GM19438 (cell line): ENCODE measurements around the gene RNF213.

Experiments used
- ATAC-seq: cut with Tn5 transposase; IDR thresholded peaks from one replicate; pipeline ENCODE4 v1.9.1; 2021; ENCODE audit warnings: low read depth; ENCODE audit not compliant: unreplicated experiment

The RNF213 gene

DNA sequence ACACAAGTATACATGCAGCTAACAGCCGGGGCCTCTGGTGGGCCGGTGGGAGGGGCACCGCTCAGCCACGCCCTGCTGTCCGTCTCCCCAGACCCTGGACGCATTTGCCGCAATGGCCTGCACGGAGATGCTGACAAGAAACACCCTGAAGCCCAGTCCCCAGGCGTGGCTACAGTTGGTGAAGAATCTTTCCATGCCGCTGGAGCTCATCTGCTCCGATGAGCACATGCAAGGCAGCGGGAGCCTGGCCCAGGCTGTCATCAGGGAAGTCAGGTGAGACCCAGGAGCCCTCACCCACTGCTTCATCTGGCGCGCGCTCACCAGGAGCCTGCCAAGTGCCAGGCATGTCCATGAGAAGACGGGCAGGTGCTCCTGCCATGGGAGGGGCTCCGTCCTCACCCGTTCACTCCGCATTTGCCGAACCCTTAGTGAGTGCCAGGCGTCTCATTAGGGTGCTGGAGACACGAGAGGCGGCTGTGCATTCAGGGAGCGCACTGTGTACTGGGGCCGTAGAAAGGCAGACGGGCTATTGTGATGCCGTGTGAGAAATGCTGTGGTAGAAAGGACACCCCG is 103.0 kb downstream of the RNF213 start:
- no peak for ATAC-seq

DNA sequence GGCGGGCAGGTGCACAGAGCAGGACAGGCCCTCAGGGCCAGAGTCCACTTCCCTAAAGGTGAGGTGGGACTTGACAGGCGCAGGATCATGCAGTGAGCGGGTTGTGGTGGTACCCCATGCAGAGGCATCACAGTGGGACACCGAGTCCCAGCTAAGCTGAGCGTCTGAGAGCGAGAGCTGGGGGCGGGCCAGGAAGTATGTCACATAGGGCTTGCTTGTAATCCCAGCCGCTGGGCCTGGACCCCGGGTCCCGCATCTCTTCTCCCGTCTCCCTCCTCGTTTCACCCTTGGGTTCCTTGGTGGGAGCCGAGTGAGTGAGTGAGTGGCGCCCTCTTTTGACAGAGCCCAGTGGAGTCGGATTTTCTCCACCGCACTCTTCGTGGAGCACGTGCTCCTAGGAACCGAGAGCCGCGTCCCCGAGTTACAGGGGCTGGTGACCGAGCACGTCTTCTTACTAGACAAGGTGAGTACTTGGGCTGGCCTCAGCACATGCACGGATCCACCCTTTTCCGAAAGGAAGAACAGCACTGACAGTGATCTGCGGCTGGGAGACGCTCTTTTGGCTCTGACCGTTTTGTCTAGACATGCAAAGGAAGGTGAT is 103.5 kb downstream of the RNF213 start:
- ATAC-seq, result no peak

DNA sequence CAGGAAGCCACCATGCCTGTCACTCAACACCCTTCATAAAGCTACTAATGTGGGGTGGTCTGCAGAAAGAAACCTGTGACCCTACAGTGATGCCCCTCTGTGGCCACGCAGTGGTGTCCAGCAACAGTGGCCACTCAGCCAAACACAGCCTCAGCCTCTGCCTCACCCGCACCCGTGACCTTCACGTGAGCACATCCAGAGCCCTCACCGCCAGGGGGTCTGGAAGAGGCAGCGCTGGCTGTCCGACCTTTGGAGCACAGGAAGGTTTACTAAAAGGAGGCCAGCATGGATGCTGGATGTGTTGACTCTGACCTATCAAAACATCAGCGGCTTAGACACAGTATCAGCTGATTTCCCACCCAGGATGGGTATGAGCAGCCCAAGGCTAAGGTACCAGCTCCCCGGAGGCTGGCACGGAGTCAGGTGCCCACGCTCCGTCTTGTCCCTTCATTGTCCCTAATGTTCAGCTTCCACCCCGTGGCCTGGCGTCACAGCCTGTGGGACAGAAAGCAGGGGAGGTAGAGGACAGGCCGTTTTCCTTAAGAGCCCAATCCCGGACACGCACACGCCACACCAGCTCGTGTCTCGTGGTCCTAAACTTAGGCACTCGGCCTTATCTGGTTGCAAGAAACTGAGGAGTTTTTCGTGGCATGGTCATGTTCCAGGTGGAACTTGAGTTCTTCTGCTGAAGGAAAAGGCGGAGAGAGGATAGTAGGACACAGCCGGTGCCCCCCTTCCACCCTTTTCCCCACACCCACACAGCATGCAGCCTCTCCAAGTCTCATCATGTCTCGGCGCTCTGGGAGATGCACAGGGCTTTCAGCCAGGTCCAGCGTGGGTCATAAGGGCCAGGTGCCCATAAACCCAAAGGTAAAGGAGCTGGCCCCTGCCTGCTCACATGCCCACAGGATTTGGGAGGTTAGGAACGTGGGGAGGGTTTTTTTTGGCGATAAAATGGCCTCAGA is 104.6 kb downstream of the RNF213 start:
- no peak for ATAC-seq

DNA sequence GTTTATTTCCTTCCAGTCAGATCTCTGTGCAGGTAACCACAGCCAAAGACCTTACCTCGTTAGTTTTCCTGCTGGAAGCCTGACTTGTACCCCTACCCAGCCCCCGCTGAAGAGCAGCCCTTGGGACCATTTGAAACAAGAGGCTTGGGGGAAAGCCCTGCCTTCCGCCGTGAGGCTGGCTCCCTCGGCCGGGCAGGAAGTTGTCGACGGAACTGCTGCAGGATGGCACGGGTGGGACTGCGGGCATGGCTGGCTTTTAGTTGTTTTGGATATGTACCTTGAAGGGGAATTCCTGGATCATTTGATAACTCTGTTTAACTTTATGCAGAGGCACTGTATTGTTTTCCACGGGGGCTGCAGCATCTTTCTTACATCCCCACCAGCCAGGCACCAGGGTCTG is 105.3 kb downstream of the RNF213 start:
- no peak for ATAC-seq

DNA sequence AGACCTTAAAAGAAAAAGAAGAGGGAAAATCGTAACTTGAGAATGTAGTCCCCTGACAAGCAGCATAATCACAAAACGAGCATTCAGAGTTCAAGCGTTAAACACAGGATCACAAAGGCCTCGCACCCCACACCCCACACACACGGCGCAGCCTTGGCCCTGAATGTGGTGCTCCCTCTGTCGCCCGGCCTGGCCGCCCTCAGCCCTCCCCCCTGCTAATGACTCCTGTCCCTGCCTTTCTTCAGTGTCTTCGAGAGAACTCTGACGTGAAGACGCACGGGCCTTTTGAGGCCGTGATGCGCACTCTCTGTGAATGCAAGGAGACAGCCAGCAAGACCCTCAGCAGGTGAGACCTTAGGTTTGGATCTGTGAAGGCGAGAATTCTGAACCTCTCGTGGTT is 106.9 kb downstream of the RNF213 start:
- no peak for ATAC-seq

DNA sequence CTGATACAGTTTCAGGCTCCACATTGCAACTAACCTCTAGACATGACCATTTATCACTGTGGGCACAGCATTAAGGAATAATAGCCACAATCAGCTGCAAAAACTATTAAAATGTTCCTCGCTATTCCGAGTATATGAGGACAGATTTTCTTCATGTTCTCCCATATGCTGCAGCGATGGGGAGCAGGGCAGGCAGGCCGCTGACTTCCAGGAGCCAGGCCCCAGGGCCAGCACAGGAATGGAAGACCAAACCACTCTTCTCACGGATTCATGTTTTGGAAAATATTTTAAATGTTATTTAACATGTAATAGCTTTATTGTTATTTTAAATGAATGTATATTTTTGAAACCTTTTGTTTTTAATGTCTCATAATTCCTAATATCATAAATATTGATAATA is 110.5 kb downstream of the RNF213 start:
- ATAC-seq, result no peak

DNA sequence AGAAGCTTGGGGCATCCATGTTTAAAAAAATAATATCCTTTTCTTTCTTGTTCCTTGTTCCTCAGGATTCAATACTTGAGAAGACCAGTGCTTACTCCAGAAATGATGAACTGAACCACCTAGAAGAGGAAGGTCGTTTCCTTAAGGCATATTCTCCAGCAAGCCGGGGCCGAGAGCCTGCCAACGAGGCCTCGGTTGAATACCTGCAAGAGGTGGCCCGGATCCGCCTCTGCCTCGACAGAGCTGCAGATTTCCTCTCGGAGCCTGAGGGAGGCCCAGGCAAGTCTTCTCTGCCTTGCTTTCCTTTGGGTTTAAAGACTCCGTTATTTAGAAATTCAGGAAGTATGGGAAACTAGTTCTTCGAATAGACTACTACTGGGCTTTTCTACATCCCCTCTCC is 111.8 kb downstream of the RNF213 start:
- no peak for ATAC-seq

DNA sequence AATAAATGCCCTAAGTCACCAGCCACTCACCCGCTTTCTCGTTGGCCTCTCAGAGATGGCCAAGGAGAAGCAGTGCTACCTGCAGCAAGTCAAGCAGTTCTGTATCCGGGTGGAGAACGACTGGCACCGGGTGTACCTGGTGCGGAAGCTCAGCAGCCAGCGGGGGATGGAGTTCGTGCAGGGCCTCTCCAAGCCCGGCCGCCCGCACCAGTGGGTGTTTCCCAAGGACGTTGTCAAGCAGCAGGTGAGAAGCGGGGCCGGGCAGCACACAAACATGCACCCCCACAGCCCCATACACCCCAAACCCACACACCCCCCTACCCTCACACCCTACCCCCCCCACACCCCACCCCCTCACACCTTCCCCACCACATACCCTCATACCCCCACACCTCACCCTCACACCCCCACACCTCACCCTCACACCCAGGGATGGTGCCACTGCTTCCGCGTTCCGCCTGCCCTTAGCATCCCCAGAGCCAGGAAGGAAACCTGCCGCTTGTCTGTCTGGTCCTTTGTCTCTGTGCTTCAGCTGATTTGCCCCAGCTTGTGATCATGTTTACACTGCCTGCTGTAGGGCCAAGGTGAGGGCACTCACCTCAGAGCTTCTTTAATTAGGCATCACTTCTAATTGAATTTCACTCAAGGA is 112.4 kb downstream of the RNF213 start:
- ATAC-seq, result no peak

DNA sequence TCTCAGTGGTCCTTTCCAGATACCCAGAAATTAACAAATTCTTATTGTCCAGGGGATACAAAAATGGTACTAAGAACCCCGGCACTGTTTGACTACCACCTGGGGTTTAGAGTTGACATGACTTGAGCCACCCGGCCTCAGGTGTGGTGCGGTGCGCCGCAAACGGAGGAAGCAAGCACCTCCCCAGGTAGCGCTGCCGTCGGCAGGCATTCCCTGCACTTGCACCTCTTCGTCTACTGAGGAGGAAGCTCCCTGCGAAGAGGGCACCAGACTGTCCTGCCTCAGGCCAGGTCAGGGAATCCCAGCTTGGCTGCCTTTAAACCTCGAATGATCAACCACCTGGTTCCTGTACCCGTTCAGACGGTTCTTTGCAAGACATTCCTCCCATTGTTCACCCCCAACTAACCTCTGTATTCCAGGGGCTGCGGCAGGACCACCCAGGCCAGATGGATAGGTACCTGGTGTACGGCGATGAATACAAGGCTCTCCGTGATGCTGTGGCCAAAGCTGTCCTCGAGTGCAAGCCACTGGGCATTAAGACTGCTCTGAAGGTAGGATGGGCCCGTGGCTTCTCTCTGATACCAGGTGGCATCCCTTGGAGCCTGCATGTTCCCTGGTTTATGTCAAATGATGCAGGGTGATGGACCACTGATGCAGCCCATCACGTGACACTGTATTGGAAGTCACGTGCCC is 113.5 kb downstream of the RNF213 start:
- ATAC-seq, result no peak

DNA sequence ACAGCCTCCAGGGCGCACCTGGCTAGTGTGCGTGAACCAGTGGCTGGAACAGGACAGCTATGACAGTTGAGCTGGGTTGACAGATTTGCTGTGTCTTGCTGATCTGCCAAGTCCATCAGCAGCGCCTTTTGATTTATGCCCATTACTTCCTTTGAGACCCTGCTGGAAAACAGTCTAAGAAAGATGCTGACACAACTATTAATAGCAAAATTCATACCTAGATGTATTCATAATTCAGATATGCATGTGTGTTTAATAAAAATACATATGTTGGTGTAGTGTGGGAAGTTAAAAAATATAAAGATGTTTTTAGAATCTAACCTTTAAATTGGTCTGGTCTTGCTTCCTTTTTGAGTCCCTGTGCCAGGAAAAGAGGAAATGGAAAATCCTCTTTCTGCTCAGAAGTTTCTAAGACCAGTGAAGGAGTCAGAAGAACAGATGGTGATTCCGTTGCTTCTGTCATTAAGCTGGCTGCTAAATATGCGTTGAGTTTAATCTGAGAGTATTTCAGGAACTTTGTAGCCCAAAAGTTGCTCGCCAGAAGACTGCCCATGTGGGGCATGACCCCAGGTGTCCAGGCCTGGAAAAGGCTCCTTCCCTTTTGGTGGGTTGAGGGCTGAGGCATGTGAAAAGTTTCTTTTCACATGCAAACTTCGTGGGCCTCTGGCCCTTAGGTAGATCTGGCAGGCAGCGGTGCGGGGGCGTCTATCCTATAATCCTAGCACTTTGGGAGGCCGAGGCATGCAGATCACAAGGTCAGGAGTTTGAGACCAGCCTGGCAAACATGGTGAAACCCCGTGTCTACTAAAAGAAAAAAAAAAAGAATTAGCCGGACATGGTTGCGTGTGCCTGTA is 114.3 kb downstream of the RNF213 start:
- no peak for ATAC-seq

DNA sequence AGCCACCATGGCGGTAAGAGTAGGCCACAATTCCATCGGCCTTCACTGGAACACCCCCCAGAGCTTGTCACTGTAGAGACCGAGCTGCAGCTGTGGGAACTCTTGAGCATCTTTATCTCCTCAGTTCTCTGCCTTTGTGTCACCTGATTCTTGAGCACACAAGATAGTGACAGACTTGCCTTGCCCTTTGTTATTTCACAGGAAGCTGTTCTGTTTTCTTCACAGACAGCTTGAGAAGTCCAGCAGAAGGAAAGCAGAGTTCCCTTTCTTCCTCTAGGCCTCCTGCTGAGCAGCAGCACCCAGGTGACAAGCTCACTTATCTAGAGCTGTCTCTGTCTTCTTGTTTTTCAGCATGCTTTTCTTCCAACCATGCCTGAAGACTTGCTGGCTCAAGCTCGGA is 115.9 kb downstream of the RNF213 start:
- ATAC-seq, result no peak

DNA sequence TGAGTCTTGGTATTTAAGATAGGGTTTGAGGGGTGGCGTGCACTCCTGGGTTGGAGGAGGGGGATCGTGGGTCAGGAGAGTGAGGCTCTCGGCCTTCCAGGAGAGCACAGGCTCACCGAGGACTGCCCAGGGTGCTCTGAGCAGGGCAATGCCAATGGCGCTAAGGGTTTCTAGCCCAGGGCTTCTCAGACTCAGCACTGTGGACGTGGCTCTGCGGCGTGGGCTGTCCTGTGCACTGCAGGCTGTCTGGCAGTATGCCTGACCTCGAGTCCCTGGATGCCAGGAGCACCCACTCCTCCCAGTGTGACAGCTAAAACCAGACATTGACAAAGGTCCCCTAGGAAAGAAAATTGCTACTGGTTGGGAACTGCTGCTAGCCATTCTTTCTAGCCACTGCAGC is 117.1 kb downstream of the RNF213 start:
- no peak for ATAC-seq

DNA sequence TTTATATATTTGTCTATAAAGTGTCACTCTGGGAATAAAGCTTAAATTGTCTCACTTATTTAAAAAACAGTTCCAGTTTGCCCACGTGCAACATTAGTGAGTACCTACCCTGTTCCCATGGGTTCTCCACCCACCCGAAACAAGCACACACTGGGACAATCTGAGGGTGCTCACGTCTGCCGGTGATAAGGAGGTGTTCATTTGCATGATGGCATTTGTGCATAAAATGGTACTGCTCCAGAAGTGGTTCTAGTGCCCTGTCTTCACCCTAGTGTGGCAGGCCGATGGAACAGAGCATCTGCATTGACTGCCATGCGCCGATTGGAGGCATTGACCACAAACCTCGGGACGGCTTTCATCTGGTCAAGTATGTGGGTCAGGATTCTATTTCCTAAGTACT is 118.7 kb downstream of the RNF213 start:
- no peak for ATAC-seq

DNA sequence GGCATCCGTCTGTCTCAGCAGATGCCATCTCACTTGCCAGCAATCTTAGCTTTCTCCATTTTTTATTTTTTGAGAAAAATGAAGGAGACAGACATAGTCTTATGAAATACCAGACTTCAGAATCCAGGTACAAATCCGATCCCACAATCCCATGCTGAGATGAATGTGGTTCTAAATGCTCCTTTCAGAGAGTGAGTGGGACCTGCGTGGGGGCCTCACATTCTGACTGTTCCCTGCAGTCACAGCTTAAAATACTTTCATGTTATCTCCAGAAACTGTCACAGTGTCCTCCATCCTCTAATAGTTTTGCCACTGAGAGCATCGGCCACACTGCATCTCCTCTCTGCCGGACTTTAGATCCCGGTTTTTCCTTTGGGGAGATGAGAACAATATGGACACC is 119.4 kb downstream of the RNF213 start:
- no peak for ATAC-seq

DNA sequence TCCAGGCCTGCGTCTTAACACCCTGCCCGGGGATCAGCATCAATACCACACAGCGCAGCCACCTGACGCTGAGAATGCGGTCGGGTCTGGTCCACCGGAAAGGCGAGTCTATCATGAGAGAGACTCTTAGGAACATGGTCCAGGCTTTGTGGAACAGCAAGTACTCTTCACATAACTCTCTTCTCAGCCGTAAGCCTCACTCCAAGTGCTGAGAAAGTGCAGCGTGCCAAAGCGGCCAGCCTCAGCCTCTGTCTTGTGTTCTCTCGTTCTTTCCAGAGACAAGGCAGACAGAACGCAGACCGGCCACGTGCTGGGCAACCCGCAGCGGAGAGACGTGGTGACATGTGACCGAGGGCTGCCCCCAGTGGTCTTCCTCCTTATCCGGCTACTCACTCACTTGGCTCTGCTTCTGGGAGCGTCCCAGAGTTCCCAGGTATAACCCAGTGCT is 119.9 kb downstream of the RNF213 start:
- ATAC-seq, result no peak

DNA sequence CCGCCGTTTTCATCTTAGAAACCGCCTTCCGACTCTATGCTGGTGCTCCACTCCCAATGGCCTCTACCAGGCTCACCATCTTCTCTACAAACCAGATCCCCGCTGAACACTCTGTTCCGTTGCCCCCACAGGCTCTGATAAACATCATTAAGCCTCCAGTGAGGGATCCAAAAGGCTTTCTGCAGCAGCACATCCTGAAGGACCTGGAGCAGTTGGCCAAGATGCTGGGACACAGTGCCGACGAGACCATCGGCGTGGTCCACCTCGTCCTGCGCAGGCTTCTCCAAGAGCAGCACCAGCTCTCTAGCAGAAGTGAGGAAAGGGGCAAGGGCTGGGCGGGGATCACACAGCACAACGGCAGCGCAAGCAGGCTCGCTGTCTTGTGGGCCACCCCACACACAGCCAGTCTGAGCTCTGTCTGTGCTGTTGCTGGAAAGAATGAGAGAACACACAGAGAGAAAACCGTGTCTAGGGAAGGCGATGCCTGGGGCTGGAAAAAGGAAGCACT is 120.8 kb downstream of the RNF213 start:
- no peak for ATAC-seq

DNA sequence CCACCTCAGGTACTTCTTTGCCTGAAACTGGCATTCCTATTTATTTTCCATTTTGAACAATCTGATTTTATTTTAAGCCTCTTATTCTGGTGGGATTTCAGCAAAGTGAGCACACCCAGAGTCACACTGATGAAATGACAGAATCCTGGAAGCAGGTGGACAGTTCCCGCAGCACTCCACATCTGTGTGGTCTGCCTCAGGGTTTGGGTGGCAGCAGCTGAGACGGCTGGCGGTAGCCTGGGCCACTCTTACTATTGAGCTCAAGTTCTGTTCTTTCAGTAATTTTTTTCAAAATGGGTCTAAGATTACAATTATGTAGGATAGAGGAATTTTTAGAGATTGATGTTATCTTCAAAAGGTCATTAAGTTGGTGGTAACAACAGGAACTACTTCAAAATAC is 121.8 kb downstream of the RNF213 start:
- ATAC-seq, result no peak

DNA sequence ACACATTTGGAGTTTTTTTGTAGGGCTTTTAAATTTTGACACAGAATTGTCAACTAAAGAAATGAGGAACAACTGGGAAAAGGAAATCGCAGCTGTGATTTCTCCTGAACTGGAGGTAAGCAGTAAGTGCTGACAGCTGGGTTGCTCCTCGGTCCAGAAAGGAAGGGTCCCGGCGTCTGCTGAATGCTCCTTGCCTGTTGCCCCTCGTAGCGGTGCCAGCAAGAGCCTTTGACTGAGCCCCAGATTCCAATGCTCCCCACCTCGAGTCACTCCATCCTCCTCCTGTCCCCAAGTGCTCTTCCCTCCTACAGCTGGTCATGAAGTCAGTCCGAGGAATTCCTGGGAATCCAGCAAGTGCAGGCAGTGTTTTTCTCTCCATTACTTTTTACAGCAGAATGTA is 122.3 kb downstream of the RNF213 start:
- ATAC-seq, result no peak
